Hepatocyte (in vitro differentiated cells): Measurements from ENCODE around the gene UGT1A10. TPM values are rescaled to one million over a fixed set of nuclear protein-coding genes. Genes with fewer than 3 reads are reported as not detected.

Source experiments
- DNase-seq: peaks from one replicate; pipeline ENCODE4 v3.0.0-alpha.2; 2016; ENCODE audit warnings: low spot score
- H2AFZ ChIP-seq: fragments of 200-600 bp; sonication (generic); 2 replicates; pipeline ENCODE4 v1.6.0; 2016; ENCODE audit warnings: antibody characterized with exemption, mild to moderate bottlenecking
- H3K27ac ChIP-seq: fragments of 200-600 bp; sonication (generic); 2 replicates; pipeline ENCODE4 v1.5.1; 2016; ENCODE audit warnings: mild to moderate bottlenecking
- H3K27me3 ChIP-seq: fragments of 200-600 bp; sonication (generic); 2 replicates; pipeline ENCODE4 v1.6.1; 2016
- H3K36me3 ChIP-seq: fragments of 200-600 bp; sonication (generic); replicated peaks from 2 replicates; pipeline ENCODE4 v1.5.1; 2016; ENCODE audit warnings: low read depth; ENCODE audit not compliant: insufficient read depth
- H3K4me1 ChIP-seq: fragments of 200-600 bp; sonication (generic); 2 replicates; pipeline ENCODE4 v1.5.1; 2016; ENCODE audit warnings: mild to moderate bottlenecking, moderate library complexity; ENCODE audit not compliant: insufficient read depth
- H3K4me2 ChIP-seq: fragments of 200-600 bp; sonication (generic); 2 replicates; pipeline ENCODE4 v1.6.0; 2016
- H3K4me3 ChIP-seq: fragments of 200-600 bp; sonication (generic); 2 replicates; pipeline ENCODE4 v1.5.1; 2016; ENCODE audit warnings: mild to moderate bottlenecking
- H3K79me2 ChIP-seq: fragments of 200-600 bp; sonication (generic); 2 replicates; pipeline ENCODE4 v1.6.0; 2017; ENCODE audit warnings: mild to moderate bottlenecking
- H3K9me2 ChIP-seq: fragments of 200-600 bp; sonication (generic); replicated peaks from 2 replicates; pipeline ENCODE4 v1.6.0; 2017; ENCODE audit warnings: mild to moderate bottlenecking; ENCODE audit not compliant: insufficient read depth
- H3K9me3 ChIP-seq: fragments of 200-600 bp; sonication (generic); 2 replicates; pipeline ENCODE4 v1.5.1; 2016; ENCODE audit warnings: low read depth, mild to moderate bottlenecking
- H4K20me1 ChIP-seq: fragments of 200-600 bp; sonication (generic); 2 replicates; pipeline ENCODE4 v1.6.0; 2016; ENCODE audit warnings: mild to moderate bottlenecking; ENCODE audit not compliant: insufficient read depth, poor library complexity, severe bottlenecking
- EZH2 ChIP-seq: fragments of 200-600 bp; sonication (generic); IDR thresholded peaks from 2 replicates; pipeline ENCODE4 v1.6.1; 2016; ENCODE audit warnings: antibody characterized with exemption, mild to moderate bottlenecking, borderline replicate concordance
- EZH2phosphoT487 ChIP-seq: fragments of 200-600 bp; sonication (generic); IDR thresholded peaks from one replicate; pipeline ENCODE4 v1.6.1; 2018; ENCODE audit warnings: antibody characterized with exemption, mild to moderate bottlenecking, low read depth, moderate library complexity; ENCODE audit not compliant: unreplicated experiment, severe bottlenecking
- WGBS: methylation state at CpG from one replicate; pipeline ENCODE4 v1.1.6; 2016; ENCODE audit warnings: low lambda C conversion rate; ENCODE audit errors: missing lambda C conversion rate; 5-methylcytosine and 5-hydroxymethylcytosine counted together
- polyA plus RNA-seq: library from polyadenylated mRNA; unstranded; fragments of >200 nt; fragmentation: Nextera tagmentation; extraction: Ambion mirVana; gene quantifications from 2 replicates; pipeline ENCODE4 v1.2.1, GENCODE V29; 2016
- total RNA-seq: library from RNA; depleted of rRNA; stranded (reverse); fragments of >200 nt; gene quantifications from 2 replicates; pipeline ENCODE4 v1.2.3, GENCODE V29; 2014
- TF ChIP-seq, protein P1 (sequence below): fragments of 200-600 bp; sonication (generic); IDR thresholded peaks from 2 replicates; pipeline ENCODE4 v1.5.1; 2016; ENCODE audit warnings: antibody characterized with exemption, mild to moderate bottlenecking; ENCODE audit not compliant: poor library complexity

Gene UGT1A10
- total and polyA plus RNA-seq, 2 experiments from 2014 or later, result not detected

DNA sequence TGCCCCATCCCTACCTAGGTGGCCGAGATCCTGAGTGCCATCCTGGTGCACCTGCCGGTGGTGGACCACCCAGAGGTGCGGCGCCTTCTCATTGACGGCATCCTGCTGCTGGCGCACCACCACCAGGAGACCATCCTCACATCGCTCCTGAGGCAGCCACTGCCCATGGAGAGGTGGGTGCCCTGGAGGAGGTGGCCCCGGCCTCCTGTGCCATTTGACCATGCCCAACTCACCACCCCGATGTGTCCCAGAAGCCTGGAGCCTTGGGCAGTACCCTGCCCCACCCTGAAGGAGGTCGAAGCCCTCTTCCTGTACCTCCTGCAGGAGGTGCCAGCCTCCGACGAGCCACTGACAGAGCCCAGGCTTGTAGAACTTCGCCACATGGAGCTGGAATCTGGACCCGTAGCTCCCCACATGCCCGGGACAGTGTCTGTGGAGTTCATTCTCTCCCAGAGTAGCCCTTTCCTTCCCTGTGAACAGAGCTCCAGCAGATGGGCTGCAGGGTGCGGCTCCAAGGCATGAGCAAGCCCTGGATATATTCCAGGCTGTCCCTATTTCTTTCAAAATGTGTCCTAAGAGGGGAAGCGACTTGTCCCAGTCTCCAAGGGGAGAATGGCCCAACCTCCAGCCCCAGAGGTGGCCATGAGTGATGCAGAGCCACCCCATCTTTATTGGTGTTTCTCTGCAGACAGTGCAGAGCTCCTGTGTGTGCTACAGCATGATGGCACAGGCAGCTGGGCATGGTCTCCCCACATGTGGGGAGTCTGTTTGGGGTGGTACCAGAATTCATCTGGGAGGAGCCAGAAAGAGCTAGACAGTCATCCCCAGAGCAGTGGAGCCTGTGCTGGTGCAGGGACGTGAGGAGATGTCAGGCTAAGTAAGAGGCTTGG is 183.9 kb downstream of the UGT1A10 start:
- no peak overlapping the region for H3K27ac ChIP-seq
- H3K36me3 ChIP-seq, result no peaks in the 10 kb centered on the region
- no peak for TF ChIP-seq EZH2
- TF ChIP-seq, protein P1, sequence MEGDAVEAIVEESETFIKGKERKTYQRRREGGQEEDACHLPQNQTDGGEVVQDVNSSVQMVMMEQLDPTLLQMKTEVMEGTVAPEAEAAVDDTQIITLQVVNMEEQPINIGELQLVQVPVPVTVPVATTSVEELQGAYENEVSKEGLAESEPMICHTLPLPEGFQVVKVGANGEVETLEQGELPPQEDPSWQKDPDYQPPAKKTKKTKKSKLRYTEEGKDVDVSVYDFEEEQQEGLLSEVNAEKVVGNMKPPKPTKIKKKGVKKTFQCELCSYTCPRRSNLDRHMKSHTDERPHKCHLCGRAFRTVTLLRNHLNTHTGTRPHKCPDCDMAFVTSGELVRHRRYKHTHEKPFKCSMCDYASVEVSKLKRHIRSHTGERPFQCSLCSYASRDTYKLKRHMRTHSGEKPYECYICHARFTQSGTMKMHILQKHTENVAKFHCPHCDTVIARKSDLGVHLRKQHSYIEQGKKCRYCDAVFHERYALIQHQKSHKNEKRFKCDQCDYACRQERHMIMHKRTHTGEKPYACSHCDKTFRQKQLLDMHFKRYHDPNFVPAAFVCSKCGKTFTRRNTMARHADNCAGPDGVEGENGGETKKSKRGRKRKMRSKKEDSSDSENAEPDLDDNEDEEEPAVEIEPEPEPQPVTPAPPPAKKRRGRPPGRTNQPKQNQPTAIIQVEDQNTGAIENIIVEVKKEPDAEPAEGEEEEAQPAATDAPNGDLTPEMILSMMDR, result no peak
- TF ChIP-seq EZH2phosphoT487, result no peak
- no peaks in the 10 kb centered on the region for H3K9me3 ChIP-seq
- WGBS, result 94% methylated on average over 18 of the region's 18 CpGs
- H3K27me3 ChIP-seq, result no peaks in the 10 kb centered on the region
- H3K4me3 ChIP-seq, result no peak overlapping the region
- peaks cover 10% of the 10 kb centered on the region for H3K4me1 ChIP-seq
- no peak overlapping the region for H3K4me2 ChIP-seq
- H3K9me2 ChIP-seq, result no peaks in the 10 kb centered on the region
- no peaks in the 10 kb centered on the region for H4K20me1 ChIP-seq
- no peaks in the 10 kb centered on the region for H3K79me2 ChIP-seq
- no peak for DNase-seq
- H2AFZ ChIP-seq, result no peak overlapping the region

DNA sequence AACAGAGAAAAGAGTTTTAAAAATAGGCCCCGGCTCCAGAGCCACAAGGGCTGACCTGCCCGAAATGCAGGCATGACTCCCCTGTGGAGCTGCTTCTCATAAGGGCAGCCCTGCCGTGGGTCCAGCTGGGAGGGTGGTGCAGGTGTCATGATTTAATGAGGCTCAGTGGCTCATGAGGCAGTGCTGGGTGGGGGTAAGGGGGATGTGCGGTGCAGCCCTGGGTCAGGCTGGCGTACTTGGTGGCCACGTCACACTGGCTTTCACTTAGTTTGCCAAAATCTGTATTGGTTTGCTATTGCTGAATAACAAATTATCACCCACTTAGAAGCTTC is 184.5 kb downstream of the UGT1A10 start:
- no peak overlapping the region for H3K27ac ChIP-seq
- no peak for TF ChIP-seq EZH2
- TF ChIP-seq, protein P1, result no peak
- no peak for TF ChIP-seq EZH2phosphoT487
- no peaks in the 10 kb centered on the region for H3K9me2 ChIP-seq
- H3K9me3 ChIP-seq, result no peaks in the 10 kb centered on the region
- H4K20me1 ChIP-seq, result no peaks in the 10 kb centered on the region
- DNase-seq, result no peak
- H2AFZ ChIP-seq, result no peak overlapping the region
- no peak overlapping the region for H3K4me2 ChIP-seq
- no peaks in the 10 kb centered on the region for H3K36me3 ChIP-seq
- H3K27me3 ChIP-seq, result no peaks in the 10 kb centered on the region
- H3K4me1 ChIP-seq, result peaks cover 10% of the 10 kb centered on the region
- H3K4me3 ChIP-seq, result no peak overlapping the region
- no peaks in the 10 kb centered on the region for H3K79me2 ChIP-seq
- WGBS, result 90% methylated on average over 6 of the region's 6 CpGs

DNA sequence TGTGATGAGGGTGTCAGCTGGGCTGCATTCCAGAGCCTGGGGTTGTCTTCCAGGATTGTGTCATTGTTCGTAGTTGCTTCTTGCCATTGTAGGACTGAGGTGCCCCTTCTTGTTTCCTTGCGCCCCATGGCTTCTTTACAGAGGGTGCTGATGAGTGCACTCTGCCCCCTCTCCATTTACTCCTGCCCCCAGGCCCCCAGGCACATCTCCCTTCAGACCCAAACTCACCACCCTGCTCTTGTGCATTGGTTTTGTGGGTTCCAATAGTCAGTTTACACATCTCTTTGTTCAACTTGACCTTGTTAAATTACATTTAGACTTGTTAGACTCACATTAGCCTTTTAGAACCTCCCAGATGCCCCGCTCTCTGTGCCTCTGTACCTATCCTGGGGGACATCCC is 184.9 kb downstream of the UGT1A10 start:
- no peak for DNase-seq
- H3K4me1 ChIP-seq, result peaks cover 10% of the 10 kb centered on the region
- H4K20me1 ChIP-seq, result no peaks in the 10 kb centered on the region
- H2AFZ ChIP-seq, result no peak overlapping the region
- no peak overlapping the region for H3K4me3 ChIP-seq
- no peaks in the 10 kb centered on the region for H3K9me2 ChIP-seq
- TF ChIP-seq, protein P1, result no peak
- no peak for TF ChIP-seq EZH2phosphoT487
- TF ChIP-seq EZH2, result no peak
- no peak overlapping the region for H3K4me2 ChIP-seq
- H3K36me3 ChIP-seq, result no peaks in the 10 kb centered on the region
- H3K79me2 ChIP-seq, result no peaks in the 10 kb centered on the region
- no peaks in the 10 kb centered on the region for H3K9me3 ChIP-seq
- no peak overlapping the region for H3K27ac ChIP-seq
- 85% methylated on average over 3 of the region's 3 CpGs for WGBS
- H3K27me3 ChIP-seq, result no peaks in the 10 kb centered on the region
